Body of pancreas (tissue), 4 donors: Measurements from ENCODE around the gene WWOX. TPM values are rescaled to one million over a fixed set of nuclear protein-coding genes. Genes with fewer than 3 reads are reported as not detected.

Experiments
- ATAC-seq: fragments of 150-250 bp; one replicate; pipeline ENCODE4 v1.9.1; 2016
- DNase-seq, 4 donors: peaks; one replicate each; pipeline ENCODE4 v3.0.0-alpha.2; 2019
- H3K27ac ChIP-seq, 4 donors: fragments of 200-600 bp; sonication (generic); 1 replicate in 3 of 4; 2 replicates in 1 of 4; pipeline versions ENCODE4 v1.5.1 to v1.6.1; 2016 to 2019; ENCODE audit warnings: mild to moderate bottlenecking in 1 of 4, mixed read lengths in 1 of 4, moderate library complexity in 1 of 4
- H3K27me3 ChIP-seq, 2 donors: fragments of 200-600 bp; sonication (generic); one replicate each; pipeline ENCODE4 v1.6.0; 2016; ENCODE audit warnings: mild to moderate bottlenecking in 1 of 2
- H3K36me3 ChIP-seq, 2 donors: fragments of 200-600 bp; sonication (generic); replicated peaks in 1 of 2; 2 replicates each; pipeline ENCODE4 v1.5.1; 2016; ENCODE audit warnings: low read depth in 2 of 2; ENCODE audit not compliant: insufficient read depth in 1 of 2
- H3K4me1 ChIP-seq: fragments of 200-600 bp; sonication (generic); one replicate; pipeline ENCODE4 v1.6.0; 2016
- H3K4me3 ChIP-seq, 2 donors: fragments of 200-600 bp; sonication (generic); 1 replicate in 1 of 2; 2 replicates in 1 of 2; pipeline ENCODE4 v1.5.1; 2016 to 2019
- H3K9me3 ChIP-seq, 3 donors: fragments of 200-600 bp; sonication (generic); 1 replicate in 2 of 3; 2 replicates in 1 of 3; pipeline ENCODE4 v1.5.1; 2016
- POLR2A ChIP-seq, 3 donors: fragments of 450-650 bp; IDR thresholded peaks; one replicate each; pipeline ENCODE4 v1.6.1; 2016; ENCODE audit warnings: antibody characterized with exemption in 3 of 3, mild to moderate bottlenecking in 2 of 3
- WGBS, 2 donors: methylation state at CpG; one replicate each; pipeline ENCODE4 v1.1.5; 2017; 5-methylcytosine and 5-hydroxymethylcytosine counted together
- intact Hi-C: fragments of 100-400 bp; cut with DNase I; formaldehyde crosslinking; loops from one replicate; pipeline ENCODE4 v1.15.1; 2023
- total RNA-seq, 2 donors: library from RNA; depleted of rRNA; stranded (reverse); fragments of >200 nt; gene quantifications; one replicate each; pipeline ENCODE4 v1.1.0, GENCODE V29; 2016
- TF ChIP-seq, protein P1 (sequence below), 7 experiments: fragments of 450-650 bp in 4 of 7; fragments of 200-600 bp in 3 of 7; sonication (generic) in 3 of 7; IDR thresholded peaks; one replicate each; pipeline ENCODE4 v1.5.1; 2016 to 2019; ENCODE audit warnings: antibody characterized with exemption in 7 of 7

WWOX gene
- total RNA-seq, 2 donors from 2014 or later: 52.7 to 67.2 TPM

DNA sequence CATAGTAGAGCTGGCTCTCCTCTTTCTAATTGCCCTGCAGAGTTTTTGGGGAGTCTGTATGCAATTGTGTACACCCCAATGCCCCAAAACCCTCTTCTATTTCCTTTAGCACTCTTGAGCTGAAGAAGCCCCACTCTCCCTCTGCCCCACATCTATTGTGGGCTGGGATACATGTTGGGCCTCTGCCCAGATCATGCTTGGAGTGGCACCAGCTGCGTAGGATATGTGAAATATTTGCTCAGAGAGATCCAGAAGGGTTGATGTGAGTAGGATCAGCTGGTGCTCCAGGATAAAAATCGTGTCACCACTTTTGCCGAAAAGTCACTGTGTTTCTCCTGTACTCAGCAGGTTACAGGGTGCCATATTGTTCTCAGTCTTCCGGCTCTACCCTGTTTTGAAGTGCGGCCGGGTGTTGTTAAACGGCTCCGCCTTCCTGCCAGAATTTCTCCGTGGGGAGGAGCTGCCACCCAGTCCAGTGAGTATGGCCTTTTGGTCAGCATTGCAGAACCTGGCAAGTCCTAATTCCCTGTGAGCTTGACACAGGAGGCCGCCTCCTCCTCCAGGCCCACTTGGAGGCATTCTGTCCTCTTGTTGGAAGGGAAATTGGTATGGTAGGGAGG is 664.5 kb downstream of the WWOX start:
- WGBS, 2 donors: 85 to 87% methylated on average over 10 of the region's 10 CpGs
- no peaks in the 10 kb centered on the region for H3K36me3 ChIP-seq
- DNase-seq: no peak
- no peak overlapping the region for H3K4me3 ChIP-seq
- H3K9me3 ChIP-seq: no peaks in the 10 kb centered on the region
- intact Hi-C loops: no loop called here
- no peaks in the 10 kb centered on the region for H3K27me3 ChIP-seq
- no peak for TF ChIP-seq POLR2A (IDR thresholded peaks at IDR 0.05)
- TF ChIP-seq, protein P1, sequence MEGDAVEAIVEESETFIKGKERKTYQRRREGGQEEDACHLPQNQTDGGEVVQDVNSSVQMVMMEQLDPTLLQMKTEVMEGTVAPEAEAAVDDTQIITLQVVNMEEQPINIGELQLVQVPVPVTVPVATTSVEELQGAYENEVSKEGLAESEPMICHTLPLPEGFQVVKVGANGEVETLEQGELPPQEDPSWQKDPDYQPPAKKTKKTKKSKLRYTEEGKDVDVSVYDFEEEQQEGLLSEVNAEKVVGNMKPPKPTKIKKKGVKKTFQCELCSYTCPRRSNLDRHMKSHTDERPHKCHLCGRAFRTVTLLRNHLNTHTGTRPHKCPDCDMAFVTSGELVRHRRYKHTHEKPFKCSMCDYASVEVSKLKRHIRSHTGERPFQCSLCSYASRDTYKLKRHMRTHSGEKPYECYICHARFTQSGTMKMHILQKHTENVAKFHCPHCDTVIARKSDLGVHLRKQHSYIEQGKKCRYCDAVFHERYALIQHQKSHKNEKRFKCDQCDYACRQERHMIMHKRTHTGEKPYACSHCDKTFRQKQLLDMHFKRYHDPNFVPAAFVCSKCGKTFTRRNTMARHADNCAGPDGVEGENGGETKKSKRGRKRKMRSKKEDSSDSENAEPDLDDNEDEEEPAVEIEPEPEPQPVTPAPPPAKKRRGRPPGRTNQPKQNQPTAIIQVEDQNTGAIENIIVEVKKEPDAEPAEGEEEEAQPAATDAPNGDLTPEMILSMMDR (IDR thresholded peaks at IDR 0.05): no peak
- H3K27ac ChIP-seq: no peak overlapping the region
- no peaks in the 10 kb centered on the region for H3K4me1 ChIP-seq
- no peak for ATAC-seq

DNA sequence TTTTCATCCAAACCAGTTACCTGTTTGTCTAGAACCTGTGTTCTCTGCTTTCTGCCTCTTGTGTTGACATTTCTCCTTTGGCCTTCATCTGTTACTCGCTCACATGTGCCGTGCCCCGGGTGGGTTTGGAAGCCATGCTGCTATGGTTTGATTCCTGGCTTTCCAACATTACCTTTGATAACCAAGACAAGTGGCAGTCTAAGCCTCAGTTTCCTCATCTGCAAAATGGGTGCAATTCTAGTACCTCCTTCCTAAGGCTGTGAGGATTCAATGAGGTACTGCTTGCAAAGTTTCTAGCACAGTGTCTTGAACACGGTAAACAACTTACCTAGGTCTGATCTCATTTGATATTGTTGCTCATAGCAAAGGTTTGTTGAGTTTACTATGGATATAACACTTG is 665.0 kb downstream of the WWOX start:
- no peak overlapping the region for H3K27ac ChIP-seq
- TF ChIP-seq POLR2A (IDR thresholded peaks at IDR 0.05): no peak
- TF ChIP-seq, protein P1 (IDR thresholded peaks at IDR 0.05): no peak
- DNase-seq (no peak), ATAC-seq (no peak)
- H3K4me3 ChIP-seq: no peak overlapping the region
- H3K4me1 ChIP-seq: no peaks in the 10 kb centered on the region
- no peaks in the 10 kb centered on the region for H3K9me3 ChIP-seq
- intact Hi-C loops: no loop called here
- WGBS, 2 donors: 88 to 96% methylated on average over 4 of the region's 4 CpGs
- no peaks in the 10 kb centered on the region for H3K36me3 ChIP-seq
- no peaks in the 10 kb centered on the region for H3K27me3 ChIP-seq

- Histone ChIP-seq H3K4me1 (peaks cover 9% of the 10 kb centered on the region), H3K27me3 (no peaks in the 10 kb centered on the region), H3K36me3 (no peaks in the 10 kb centered on the region), H3K9me3 (no peaks in the 10 kb centered on the region), H3K4me3 (no peak overlapping the region), H3K27ac (no peak overlapping the region)
- DNase-seq (no peak), ATAC-seq (no peak)
- TF ChIP-seq, protein P1 (IDR thresholded peaks at IDR 0.05): no peak
- no peak for TF ChIP-seq POLR2A (IDR thresholded peaks at IDR 0.05)
- 85 to 88% methylated on average over 8 of the region's 8 CpGs for whole genome bisulfite sequencing, 2 donors
- intact Hi-C loops: no loop called here
Observed at GRCh38 chr16:78768226-78768625, 668.8 kb downstream of the WWOX start.

GRCh38 chr16:78768718-78769117 is 669.3 kb downstream of the WWOX start:
- no peaks in the 10 kb centered on the region for H3K36me3 ChIP-seq
- intact Hi-C loops: no loop called here
- no peaks in the 10 kb centered on the region for H3K27me3 ChIP-seq
- no peaks in the 10 kb centered on the region for H3K9me3 ChIP-seq
- peaks cover 9% of the 10 kb centered on the region for H3K4me1 ChIP-seq
- TF ChIP-seq POLR2A (IDR thresholded peaks at IDR 0.05): no peak
- TF ChIP-seq, protein P1 (IDR thresholded peaks at IDR 0.05): no peak
- H3K27ac ChIP-seq: no peak overlapping the region
- WGBS, 2 donors: 87 to 88% methylated on average over 9 of the region's 9 CpGs
- no peak overlapping the region for H3K4me3 ChIP-seq
- ATAC-seq (no peak), DNase-seq (no peak)
